GM12878 (cell line): ENCODE results near the gene SZRD1. TPM values are rescaled to one million over a fixed set of nuclear protein-coding genes. Genes with fewer than 3 reads are reported as not detected.

Source experiments
- ASH2L ChIP-seq: fragments of 300-600, 200-600 bp; sonication (generic); IDR thresholded peaks from 2 replicates; pipeline ENCODE4 v1.6.1; 2017; ENCODE audit warnings: low read depth, mild to moderate bottlenecking, borderline replicate concordance
- BHLHE40 ChIP-seq, 2 experiments: fragments of 450-650 bp in 1 of 2; IDR thresholded peaks; 2 replicates each; pipeline ENCODE4 v1.6.1; 2011 to 2017; ENCODE audit warnings: low read depth in 2 of 2, borderline replicate concordance in 1 of 2, improper control_type of control experiment in 1 of 2, low read length in 1 of 2, mild to moderate bottlenecking in 1 of 2
- DPF2 ChIP-seq: fragments of 450-650 bp; IDR thresholded peaks from 2 replicates; pipeline ENCODE4 v1.6.1; 2017; ENCODE audit warnings: mild to moderate bottlenecking
- E2F4 ChIP-seq: IDR thresholded peaks from 2 replicates; pipeline ENCODE4 v1.6.1; 2012; ENCODE audit warnings: low read depth, low read length, improper control_type of control experiment
- IKZF1 ChIP-seq: fragments of 450-650 bp; conservative IDR thresholded peaks from 2 replicates; pipeline ENCODE4 v1.6.1; 2017; ENCODE audit warnings: antibody characterized with exemption, mild to moderate bottlenecking
- SIN3A ChIP-seq: IDR thresholded peaks from 2 replicates; pipeline ENCODE4 v1.6.1; 2012; ENCODE audit warnings: low read depth, low read length, improper control_type of control experiment
- TBL1XR1 ChIP-seq: IDR thresholded peaks from 2 replicates; pipeline ENCODE4 v1.6.1; 2012; ENCODE audit warnings: low read depth, low read length, improper control_type of control experiment
- ZZZ3 ChIP-seq: IDR thresholded peaks from 2 replicates; pipeline ENCODE4 v1.6.1; 2011; ENCODE audit warnings: low read depth; ENCODE audit not compliant: control insufficient read depth, insufficient read length
- polyA plus RNA-seq, 11 experiments: library from polyadenylated mRNA; depleted of rRNA in 4 of 11; unstranded in 6 of 11; stranded (reverse) in 5 of 11; fragments of >200 nt; fragmentation: Nextera tagmentation in 4 of 11; fragmentation: Illumina TruSeq in 1 of 11; extraction: Ambion mirVana in 4 of 11; extraction: Trizol in 1 of 11; gene quantifications; 1 replicate in 1 of 11; 2 replicates in 10 of 11; pipeline versions ENCODE4 v1.2.1 to v1.2.3, GENCODE V29; 2011 to 2016; ENCODE audit warnings: inconsistent platforms in 2 of 11, missing spikeins in 2 of 11, low read depth in 1 of 11
- total RNA-seq, 4 experiments: library from RNA; depleted of rRNA in 3 of 4; stranded (reverse); fragments of >200 nt in 3 of 4; fragmentation: Illumina TruSeq in 1 of 4; extraction: Trizol in 1 of 4; gene quantifications; 2 replicates each; pipeline versions ENCODE4 v1.2.1 to v1.2.3, GENCODE V29; 2013 to 2021
- TF ChIP-seq, protein P1 (sequence below): IDR thresholded peaks from 2 replicates; pipeline ENCODE4 v1.6.1; 2011; ENCODE audit warnings: mild to moderate bottlenecking, low read depth, low read length, moderate library complexity; ENCODE audit not compliant: insufficient replicate concordance
- TF ChIP-seq, protein P2 (sequence below): fragments of 150-350 bp; IDR thresholded peaks from 2 replicates; pipeline ENCODE4 v1.6.1; 2014; ENCODE audit warnings: mild to moderate bottlenecking, low read depth, low read length

Gene SZRD1
- total and polyA plus RNA-seq, 10 of the 15 experiments (the other 5 are each of a cell fraction or from before 2014, with no cell fraction given) = 5.6 to 213 (median 113) TPM

DNA sequence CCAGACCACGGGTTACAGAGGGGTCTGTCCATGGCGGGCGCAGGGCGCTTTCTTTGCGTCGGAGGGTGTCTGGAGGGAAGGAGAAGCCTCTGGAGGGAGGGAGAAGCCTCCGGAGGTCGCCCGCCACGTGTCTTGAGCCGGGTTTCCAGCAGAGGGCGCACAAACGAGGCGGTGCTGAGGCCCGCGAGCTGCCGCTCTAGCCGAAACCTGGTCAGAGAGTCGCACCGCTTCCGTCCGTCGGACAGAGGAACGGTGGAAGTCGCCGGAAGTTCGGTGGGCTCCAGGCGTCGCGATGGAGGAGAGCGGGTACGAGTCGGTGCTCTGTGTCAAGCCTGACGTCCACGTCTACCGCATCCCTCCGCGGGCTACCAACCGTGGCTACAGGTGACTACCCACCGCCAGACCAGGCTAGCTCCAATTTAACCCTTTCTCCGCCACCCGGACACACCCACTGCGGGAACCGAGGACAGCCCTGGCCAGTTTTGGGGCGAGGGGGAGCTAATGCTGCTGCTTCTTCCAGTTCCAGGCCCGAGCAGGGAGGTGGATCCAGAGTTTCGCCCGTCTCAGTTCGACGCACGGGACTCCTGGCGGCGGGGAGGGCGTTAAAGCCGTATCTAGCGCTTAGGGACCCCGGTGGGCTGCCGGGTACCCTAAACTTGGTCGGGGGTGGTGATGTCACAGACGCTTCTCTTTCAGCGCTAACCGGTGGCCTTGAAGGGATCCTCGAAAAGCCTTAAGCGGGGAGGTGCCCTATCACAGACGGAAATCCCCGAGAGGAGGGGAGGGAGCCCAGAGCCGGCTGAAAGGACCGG lies 73.6 kb downstream of the SZRD1 start, which contains the start of gene NECAP2 (continued):
- TF ChIP-seq, protein P1, sequence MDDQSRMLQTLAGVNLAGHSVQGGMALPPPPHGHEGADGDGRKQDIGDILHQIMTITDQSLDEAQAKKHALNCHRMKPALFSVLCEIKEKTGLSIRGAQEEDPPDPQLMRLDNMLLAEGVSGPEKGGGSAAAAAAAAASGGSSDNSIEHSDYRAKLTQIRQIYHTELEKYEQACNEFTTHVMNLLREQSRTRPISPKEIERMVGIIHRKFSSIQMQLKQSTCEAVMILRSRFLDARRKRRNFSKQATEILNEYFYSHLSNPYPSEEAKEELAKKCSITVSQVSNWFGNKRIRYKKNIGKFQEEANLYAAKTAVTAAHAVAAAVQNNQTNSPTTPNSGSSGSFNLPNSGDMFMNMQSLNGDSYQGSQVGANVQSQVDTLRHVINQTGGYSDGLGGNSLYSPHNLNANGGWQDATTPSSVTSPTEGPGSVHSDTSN = no peak
- TF ChIP-seq ZZZ3 (no peak), SIN3A (0 out of 2 replicates have a peak, but pooled peaks have one; percentile 34), E2F4 (no peak), IKZF1 (peak; percentile 93), ASH2L (0 out of 2 replicates have a peak, but pooled peaks have one; percentile 27), BHLHE40 (IDR thresholded peaks at IDR 0.05; ENCODE audit: borderline replicate concordance in 1 of 2, low read depth in 2 of 2, low read length in 1 of 2) (peak; percentile 59 to 79; a peak in 3 of 4 replicates), DPF2 (peak; percentile 72; the same call in 1 of the 2 replicates), TBL1XR1 (no peak)
- TF ChIP-seq, protein P2, sequence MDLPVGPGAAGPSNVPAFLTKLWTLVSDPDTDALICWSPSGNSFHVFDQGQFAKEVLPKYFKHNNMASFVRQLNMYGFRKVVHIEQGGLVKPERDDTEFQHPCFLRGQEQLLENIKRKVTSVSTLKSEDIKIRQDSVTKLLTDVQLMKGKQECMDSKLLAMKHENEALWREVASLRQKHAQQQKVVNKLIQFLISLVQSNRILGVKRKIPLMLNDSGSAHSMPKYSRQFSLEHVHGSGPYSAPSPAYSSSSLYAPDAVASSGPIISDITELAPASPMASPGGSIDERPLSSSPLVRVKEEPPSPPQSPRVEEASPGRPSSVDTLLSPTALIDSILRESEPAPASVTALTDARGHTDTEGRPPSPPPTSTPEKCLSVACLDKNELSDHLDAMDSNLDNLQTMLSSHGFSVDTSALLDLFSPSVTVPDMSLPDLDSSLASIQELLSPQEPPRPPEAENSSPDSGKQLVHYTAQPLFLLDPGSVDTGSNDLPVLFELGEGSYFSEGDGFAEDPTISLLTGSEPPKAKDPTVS = peak; percentile 88; the same call in 1 of the 2 replicates
